Measurements from ENCODE around the gene BTBD2. TPM values are rescaled to one million over a fixed set of nuclear protein-coding genes. Genes with fewer than 3 reads are reported as not detected.

The BTBD2 gene
- total and polyA plus RNA-seq, 10 of the 15 experiments (the other 5 are each of a cell fraction or from before 2014, with no cell fraction given) = 0.13 to 66.2 (median 10.4) TPM

DNA sequence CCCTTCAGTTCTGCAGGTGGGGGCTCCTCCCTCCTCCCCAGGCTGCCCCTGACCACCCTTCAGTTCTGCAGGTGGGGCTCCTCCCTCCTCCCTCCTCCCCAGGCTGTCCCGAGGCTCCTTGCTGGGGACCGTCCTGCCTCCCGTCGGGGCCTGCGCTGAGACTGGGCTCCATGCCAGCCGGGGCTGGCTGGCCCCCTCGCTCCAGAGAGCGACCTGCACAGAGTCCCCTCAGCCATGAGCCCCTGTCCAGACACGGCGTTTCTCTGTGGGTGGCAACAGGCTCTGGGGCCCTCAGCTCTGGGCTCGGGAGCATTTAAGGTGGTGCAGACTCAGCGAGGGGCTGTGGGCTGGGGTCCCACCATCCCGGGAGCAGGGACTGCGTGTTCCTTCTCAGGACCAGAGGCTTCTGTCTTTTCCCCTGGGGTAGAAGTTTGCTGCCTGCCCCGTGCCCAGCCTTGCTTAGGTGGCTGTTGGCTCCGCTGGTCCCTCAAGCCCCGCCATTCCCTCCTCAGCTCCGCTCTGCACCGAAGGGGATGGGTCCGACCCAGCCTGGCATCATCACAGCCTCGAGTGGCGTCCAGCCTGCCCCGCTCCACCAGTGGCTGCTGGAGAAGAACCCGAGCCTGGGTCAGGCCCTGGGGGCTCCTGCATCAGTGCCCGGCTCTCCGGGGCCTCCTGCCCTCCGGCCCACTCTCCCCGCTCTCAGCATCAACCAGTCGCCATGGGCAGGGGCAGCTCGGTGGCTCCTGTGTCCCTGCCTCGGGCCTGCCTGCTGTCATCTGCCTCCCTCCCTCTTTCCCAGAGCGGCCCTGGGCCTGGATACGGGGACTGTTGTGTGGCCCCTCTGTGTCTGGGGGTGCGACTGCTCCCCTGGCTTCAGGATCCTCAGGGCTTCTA is 47.0 kb downstream of the BTBD2 start (continued):
- TF ChIP-seq HSF1 (IDR thresholded peaks at IDR 0.05; ENCODE audit: low read depth, low read length) = no peak

DNA sequence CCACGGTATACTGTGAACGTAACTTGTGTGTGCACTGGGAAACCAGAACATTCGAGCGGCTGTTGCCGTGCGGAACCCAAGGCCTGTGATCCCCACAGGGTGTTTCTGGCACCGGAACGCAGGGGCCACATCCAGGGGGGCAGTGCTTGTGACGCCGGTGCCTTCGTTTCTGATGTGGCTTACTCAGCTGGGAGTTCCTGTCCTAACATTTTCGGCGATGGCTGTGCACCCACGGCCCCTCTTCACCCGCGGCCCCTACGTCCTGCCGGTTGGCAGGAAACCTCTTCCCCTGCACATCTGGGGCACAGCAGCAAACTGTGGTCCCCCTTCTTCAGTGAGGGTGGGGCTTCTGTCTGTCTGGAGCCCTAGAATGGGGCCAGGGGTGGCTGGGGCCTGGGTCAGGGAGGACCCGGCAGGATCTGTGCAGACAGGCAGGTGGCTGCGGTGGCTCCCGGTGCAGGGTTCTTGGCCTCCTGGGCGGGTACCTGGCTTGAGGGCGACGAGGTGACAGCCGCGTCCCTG is 48.4 kb downstream of the BTBD2 start:
- H3K36me3 ChIP-seq (ENCODE audit: control insufficient read depth in 2 of 2, insufficient read depth in 2 of 2, low read length in 1 of 2) = peaks cover 5 to 12% of the 10 kb centered on the region in 2 experiments; a peak in 3 of 4 replicates
- CTCF ChIA-PET = no interaction called here
- no peaks in the 10 kb centered on the region; a peak in 1 of 4 replicates for H3K27me3 ChIP-seq (replicated peaks in 1 of 2; ENCODE audit: control insufficient read depth in 2 of 2, insufficient read depth in 2 of 2, low read length in 1 of 2)
- ATAC-seq = no peak
- no peaks in the 10 kb centered on the region for H3K9me3 ChIP-seq (replicated peaks; ENCODE audit: control insufficient read depth, insufficient read depth, low read length)
- no peaks in the 10 kb centered on the region for H3K79me2 ChIP-seq (ENCODE audit: control insufficient read depth, insufficient read depth, low read length)
- no peaks in the 10 kb centered on the region; the same call in 1 of the 2 replicates for H4K20me1 ChIP-seq (ENCODE audit: control insufficient read depth, insufficient read depth)
- no TSS peak for BruUV-seq (replicated peaks)
- in situ Hi-C loops (cut with MboI) = no loop called here
- SMC1A ChIA-PET (ENCODE audit: uncharacterized antibody, unreplicated experiment) = no interaction called here
- H3K27ac ChIP-seq (ENCODE audit: control insufficient read depth, insufficient read depth) = no peak overlapping the region
- no peak overlapping the region for H3K9ac ChIP-seq (ENCODE audit: control insufficient read depth, insufficient read depth, low read length)
- no peak overlapping the region for H2AFZ ChIP-seq (ENCODE audit: control insufficient read depth, low read depth, low read length)
- 83% methylated on average over 26 of the region's 26 CpGs for WGBS (ENCODE audit: insufficient coverage, insufficient replicate concordance, low lambda C conversion rate, missing lambda C conversion rate)
- no peak overlapping the region for H3K4me3 ChIP-seq
- no peak for DNase-seq (ENCODE audit: low read depth, low spot score)
- RAD21 ChIA-PET (ENCODE audit: unreplicated experiment) = no interaction called here
- no peaks in the 10 kb centered on the region for H3K4me1 ChIP-seq (ENCODE audit: control insufficient read depth, insufficient read depth, low read length)
- FAIRE-seq = no peak
- intact Hi-C loops (cut with micrococcal nuclease; ENCODE audit: unreplicated experiment) = no loop called here
- no peak overlapping the region for H3K4me2 ChIP-seq (ENCODE audit: control insufficient read depth, insufficient read depth)
- POLR2A ChIA-PET = interaction anchor here (0.6 kb wide), 1 partner anchor 69 kb away, joined by 5 read pairs; no protein-coding TSS in a partner anchor
- TF ChIP-seq ZNF24 (IDR thresholded peaks at IDR 0.05) = no peak
- TF ChIP-seq KAT2A (conservative IDR thresholded peaks at IDR 0.05; ENCODE audit: control insufficient read depth, low read depth, low read length) = no peak
- TF ChIP-seq, protein P1, sequence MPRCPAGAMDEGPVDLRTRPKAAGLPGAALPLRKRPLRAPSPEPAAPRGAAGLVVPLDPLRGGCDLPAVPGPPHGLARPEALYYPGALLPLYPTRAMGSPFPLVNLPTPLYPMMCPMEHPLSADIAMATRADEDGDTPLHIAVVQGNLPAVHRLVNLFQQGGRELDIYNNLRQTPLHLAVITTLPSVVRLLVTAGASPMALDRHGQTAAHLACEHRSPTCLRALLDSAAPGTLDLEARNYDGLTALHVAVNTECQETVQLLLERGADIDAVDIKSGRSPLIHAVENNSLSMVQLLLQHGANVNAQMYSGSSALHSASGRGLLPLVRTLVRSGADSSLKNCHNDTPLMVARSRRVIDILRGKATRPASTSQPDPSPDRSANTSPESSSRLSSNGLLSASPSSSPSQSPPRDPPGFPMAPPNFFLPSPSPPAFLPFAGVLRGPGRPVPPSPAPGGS (IDR thresholded peaks at IDR 0.05; ENCODE audit: borderline replicate concordance, insufficient read depth, low read depth, low read length, poor library complexity, severe bottlenecking) = no peak
- TF ChIP-seq MAX (IDR thresholded peaks at IDR 0.05; ENCODE audit: low read depth, low read length) = no peak
- no peak for TF ChIP-seq POU2F2 (IDR thresholded peaks at IDR 0.05; ENCODE audit: borderline replicate concordance, low read depth, low read length)
- no peak for TF ChIP-seq SKIL (IDR thresholded peaks at IDR 0.05; ENCODE audit: low read depth, poor library complexity, severe bottlenecking)
- no peak for TF ChIP-seq RFX5 (IDR thresholded peaks at IDR 0.05; ENCODE audit: low read depth, low read length)
- TF ChIP-seq PRDM15 (CRISPR knock-in tag; IDR thresholded peaks at IDR 0.05) = no peak
- TF ChIP-seq NFYA (IDR thresholded peaks at IDR 0.05; ENCODE audit: borderline replicate concordance, low read depth, low read length) = no peak
